Measurements from ENCODE around the gene FEM1C. TPM values are rescaled to one million over a fixed set of nuclear protein-coding genes. Genes with fewer than 3 reads are reported as not detected.

FEM1C gene
- total RNA-seq, 1 experiment from 2014 or later, result 20.5 TPM

DNA sequence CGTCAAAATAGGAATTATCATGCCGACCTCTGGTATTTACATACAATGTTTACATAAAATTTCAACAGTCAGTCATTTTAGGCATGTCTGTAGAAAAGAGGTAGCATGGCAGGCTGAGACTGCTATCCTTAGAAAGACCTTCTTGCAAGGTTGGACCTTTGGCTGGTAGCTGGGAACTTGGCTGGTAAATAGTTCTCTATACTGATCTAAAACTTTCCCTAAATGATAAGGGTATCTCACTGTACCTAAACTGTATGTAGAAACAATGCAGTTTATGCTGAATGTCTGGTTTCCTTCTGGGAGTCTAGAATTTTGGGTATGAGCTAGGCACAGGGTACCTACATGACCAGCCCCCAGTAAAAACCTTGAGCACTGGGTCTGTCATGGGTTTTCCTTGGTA lies 18.0 kb downstream of the FEM1C start:
- Histone ChIP-seq H3K27ac (no peak overlapping the region), H3K9me3 (replicated peaks) (no peaks in the 10 kb centered on the region), H3K36me3 (peaks cover 54% of the 10 kb centered on the region), H3K4me3 (no peak overlapping the region), H3K27me3 (replicated peaks) (no peaks in the 10 kb centered on the region), H3K4me1 (replicated peaks) (no peaks in the 10 kb centered on the region)
- no peak for DNase-seq (ENCODE audit: low read depth in 1 of 2, low spot score in 2 of 2)

DNA sequence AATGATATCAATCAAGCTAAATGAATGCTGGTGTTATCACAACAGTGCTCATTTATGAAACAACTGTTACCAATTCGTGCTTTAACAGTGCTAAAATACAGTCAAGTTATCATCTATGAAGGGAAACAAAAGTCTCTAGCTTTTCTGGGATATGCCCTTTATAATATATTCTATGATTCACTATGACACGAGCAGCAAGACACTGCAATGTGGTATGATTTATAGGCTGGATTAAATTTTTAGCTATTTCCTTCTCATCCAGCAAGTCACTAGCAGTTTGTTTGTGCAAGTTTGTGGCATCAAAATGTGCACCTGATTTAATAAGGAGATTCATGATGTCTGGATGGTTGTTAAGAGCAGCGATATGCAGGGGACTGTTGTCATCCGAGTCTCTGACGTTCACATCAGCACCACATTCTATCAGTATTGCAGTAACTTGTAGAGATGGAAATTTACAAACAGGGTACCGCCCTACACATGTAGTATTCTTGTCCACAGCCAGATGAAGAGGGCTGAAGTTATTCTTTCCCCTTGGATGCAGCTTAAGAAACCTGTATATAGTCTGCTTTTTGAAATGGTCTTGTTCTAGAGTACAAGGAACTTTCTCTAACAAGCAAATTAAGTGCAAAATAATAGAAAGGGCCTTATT lies 20.3 kb downstream of the FEM1C start:
- Histone ChIP-seq H3K36me3 (peaks cover 51% of the 10 kb centered on the region), H3K4me1 (replicated peaks) (no peaks in the 10 kb centered on the region), H3K27ac (no peak overlapping the region), H3K9me3 (replicated peaks) (no peaks in the 10 kb centered on the region), H3K4me3 (no peak overlapping the region), H3K27me3 (replicated peaks) (no peaks in the 10 kb centered on the region)
- no peak for DNase-seq (ENCODE audit: low read depth in 1 of 2, low spot score in 2 of 2)

DNA sequence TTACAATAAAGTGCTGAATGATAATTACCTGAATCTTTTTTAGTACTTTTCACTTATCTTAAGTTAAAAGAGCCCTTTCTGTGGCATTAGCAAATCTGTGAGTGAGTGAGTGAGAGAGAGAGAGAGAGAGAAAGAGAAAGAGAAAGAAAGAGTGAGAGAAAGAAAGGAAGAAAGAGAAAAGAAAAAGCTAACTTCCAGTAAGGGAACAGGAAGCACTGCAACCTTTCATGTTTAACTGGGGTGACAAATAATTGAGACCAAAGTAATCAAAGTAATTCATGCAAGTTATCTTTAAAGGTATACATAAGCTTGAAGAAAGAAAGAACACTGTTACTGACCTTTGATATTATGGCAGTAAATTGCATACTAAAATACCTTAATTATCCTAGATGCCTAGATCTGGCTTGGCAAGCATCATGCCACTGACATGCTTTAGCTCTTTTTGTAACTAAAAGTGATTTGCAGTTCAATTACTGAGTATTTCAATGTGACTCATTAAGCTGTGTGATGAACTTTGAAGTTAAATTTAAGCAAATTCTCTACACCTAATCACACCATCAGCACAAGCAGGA lies 21.7 kb downstream of the FEM1C start:
- no peak overlapping the region for H3K4me3 ChIP-seq
- peaks cover 46% of the 10 kb centered on the region for H3K36me3 ChIP-seq
- H3K27ac ChIP-seq, result no peak overlapping the region
- no peaks in the 10 kb centered on the region for H3K27me3 ChIP-seq (replicated peaks)
- H3K4me1 ChIP-seq (replicated peaks), result no peaks in the 10 kb centered on the region
- no peaks in the 10 kb centered on the region for H3K9me3 ChIP-seq (replicated peaks)
- no peak for DNase-seq (ENCODE audit: low read depth in 1 of 2, low spot score in 2 of 2)

DNA sequence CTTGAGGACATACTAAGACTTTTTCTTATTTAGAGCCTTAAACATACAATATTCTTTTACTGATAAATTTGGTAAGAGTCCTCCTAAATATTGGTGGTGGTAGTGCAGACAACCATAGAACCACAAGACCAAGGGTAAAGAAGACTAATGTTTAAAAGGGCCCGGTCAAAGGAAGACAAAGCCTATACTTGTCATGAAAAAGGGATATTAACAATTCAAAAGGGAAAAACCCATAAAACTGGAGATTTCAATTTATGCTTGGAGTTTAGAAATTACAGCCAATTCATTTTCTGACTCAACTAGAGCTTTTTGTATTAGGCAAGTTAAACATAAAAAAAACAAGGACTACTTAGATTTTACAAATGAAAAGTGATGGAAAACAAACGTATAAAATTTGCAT lies 24.4 kb downstream of the FEM1C start:
- Histone ChIP-seq H3K4me1 (replicated peaks) (peaks cover 6% of the 10 kb centered on the region), H3K36me3 (peaks cover 33% of the 10 kb centered on the region), H3K9me3 (replicated peaks) (no peaks in the 10 kb centered on the region), H3K27me3 (replicated peaks) (no peaks in the 10 kb centered on the region), H3K4me3 (no peak overlapping the region), H3K27ac (no peak overlapping the region)
- DNase-seq (ENCODE audit: low read depth in 1 of 2, low spot score in 2 of 2), result no peak

DNA sequence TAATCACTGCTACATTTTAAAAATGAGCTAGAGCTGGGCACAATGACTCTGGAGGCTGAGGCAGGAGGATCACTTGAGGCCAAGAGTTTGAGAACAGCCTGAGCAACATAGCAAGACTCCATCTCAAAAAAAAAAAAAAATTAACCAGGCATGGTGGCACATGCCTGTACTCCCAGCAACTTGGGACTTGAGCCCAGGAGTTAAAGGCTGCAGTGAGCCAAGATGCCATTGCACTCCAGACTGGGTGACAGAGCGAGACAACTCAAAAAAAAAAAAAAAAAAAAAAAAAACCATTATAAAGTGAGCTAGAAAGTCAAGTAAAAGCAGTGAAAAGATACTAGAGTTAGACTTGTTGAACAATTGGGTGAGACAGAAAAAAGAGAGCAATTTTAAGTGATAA lies 28.2 kb downstream of the FEM1C start:
- Histone ChIP-seq H3K9me3 (replicated peaks) (no peaks in the 10 kb centered on the region), H3K4me1 (replicated peaks) (peaks cover 25% of the 10 kb centered on the region), H3K27ac (no peak overlapping the region), H3K36me3 (peaks cover 4% of the 10 kb centered on the region; the same call in 1 of the 2 replicates), H3K27me3 (replicated peaks) (no peaks in the 10 kb centered on the region), H3K4me3 (no peak overlapping the region)
- DNase-seq (ENCODE audit: low read depth in 1 of 2, low spot score in 2 of 2), result no peak

DNA sequence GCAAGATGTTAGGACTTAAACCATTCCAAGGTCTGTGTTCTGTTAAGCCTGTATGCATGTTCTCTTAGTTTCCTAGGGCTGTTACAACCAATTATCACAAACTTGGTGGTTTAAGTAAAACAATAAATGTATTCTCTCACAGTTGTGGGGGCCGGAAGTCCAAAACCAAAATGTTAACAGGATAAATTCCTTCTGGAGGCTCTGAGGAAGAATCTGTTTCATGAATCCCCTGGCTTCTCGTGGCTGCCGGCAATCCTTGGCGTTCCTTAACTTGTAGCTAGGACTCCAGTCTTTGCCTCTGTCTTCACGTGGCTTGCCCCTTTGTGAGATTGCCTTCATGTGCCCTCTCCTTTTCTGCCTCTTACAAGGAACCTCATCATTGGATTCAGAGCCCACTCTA lies 30.4 kb downstream of the FEM1C start:
- peaks cover 25% of the 10 kb centered on the region for H3K4me1 ChIP-seq (replicated peaks)
- H3K36me3 ChIP-seq, result no peaks in the 10 kb centered on the region
- H3K27ac ChIP-seq, result peak overlapping the region; percentile 32
- H3K27me3 ChIP-seq (replicated peaks), result no peaks in the 10 kb centered on the region
- no peak overlapping the region for H3K4me3 ChIP-seq
- no peaks in the 10 kb centered on the region for H3K9me3 ChIP-seq (replicated peaks)
- peak; percentile 64 to 68 for DNase-seq (ENCODE audit: low read depth in 1 of 2, low spot score in 2 of 2)

DNA sequence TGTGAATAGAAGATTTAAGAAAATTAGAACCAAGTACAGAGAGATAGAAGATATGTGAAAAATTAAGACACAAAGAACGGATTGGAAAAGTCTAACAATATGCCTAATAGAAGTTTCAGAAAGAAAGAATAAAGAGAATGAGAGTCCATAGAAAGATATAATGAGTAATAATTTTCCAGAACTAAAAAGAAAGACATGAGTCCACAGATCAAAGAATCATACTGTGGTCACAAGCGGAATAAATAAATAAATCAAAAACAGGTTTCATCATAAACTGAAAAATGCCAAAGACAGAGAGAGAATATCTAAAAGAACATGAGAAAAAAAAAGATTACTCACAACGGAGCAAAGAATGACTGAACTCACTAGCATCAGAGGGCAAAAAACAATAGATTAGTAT lies 32.9 kb downstream of the FEM1C start:
- Histone ChIP-seq H3K4me3 (no peak overlapping the region), H3K27me3 (replicated peaks) (no peaks in the 10 kb centered on the region), H3K36me3 (no peaks in the 10 kb centered on the region), H3K9me3 (replicated peaks) (no peaks in the 10 kb centered on the region), H3K27ac (no peak overlapping the region), H3K4me1 (replicated peaks) (peaks cover 25% of the 10 kb centered on the region)
- no peak for DNase-seq (ENCODE audit: low read depth in 1 of 2, low spot score in 2 of 2)

DNA sequence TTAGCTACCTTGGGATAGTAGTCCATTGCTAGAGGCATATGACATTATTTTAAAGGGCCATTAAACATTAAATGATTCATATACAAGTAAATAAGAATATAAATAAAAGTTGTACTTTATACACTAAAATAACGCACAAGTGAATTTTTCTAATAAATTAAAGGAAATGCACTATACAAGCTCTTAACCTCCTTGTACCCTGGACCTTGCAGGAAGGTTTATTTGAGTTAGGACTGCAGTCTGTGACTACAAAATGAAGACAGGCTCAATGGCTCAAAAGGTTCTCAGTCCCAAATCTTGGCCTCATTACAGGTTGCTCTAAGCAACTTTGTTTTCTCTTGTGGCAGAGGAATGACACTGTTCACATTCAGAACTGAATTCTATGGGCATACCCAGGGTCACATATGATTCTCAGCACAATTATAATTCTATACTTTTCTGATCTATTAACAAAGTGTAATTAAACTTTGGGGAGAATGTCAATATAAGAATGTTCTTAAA lies 34.4 kb downstream of the FEM1C start:
- no peaks in the 10 kb centered on the region for H3K27me3 ChIP-seq (replicated peaks)
- no peaks in the 10 kb centered on the region for H3K9me3 ChIP-seq (replicated peaks)
- H3K36me3 ChIP-seq, result no peaks in the 10 kb centered on the region
- no peak for DNase-seq (ENCODE audit: low read depth in 1 of 2, low spot score in 2 of 2)
- H3K4me1 ChIP-seq (replicated peaks), result peaks cover 19% of the 10 kb centered on the region
- no peak overlapping the region for H3K27ac ChIP-seq
- H3K4me3 ChIP-seq, result no peak overlapping the region

DNA sequence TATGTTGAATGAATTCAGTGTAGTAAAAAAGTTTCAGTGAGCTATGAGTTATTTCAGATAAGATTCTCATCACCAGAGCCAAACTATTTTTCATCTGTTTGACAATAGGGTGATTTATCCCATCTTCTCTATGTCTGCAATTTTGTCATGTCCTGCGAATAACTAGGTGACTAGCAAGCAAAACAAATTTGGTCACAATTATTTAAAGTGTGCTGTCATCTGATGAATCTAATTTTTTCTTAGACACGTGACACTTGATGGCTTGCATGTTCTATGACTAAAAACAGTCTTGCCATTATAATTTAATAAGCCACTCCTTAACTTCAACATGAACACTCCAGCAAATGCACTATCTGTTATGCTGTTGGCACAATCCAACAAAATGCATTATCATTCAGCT lies 35.0 kb downstream of the FEM1C start:
- H3K27ac ChIP-seq, result no peak overlapping the region
- no peaks in the 10 kb centered on the region for H3K36me3 ChIP-seq
- no peak overlapping the region for H3K4me3 ChIP-seq
- H3K27me3 ChIP-seq (replicated peaks), result no peaks in the 10 kb centered on the region
- no peaks in the 10 kb centered on the region for H3K9me3 ChIP-seq (replicated peaks)
- no peak for DNase-seq (ENCODE audit: low read depth in 1 of 2, low spot score in 2 of 2)
- H3K4me1 ChIP-seq (replicated peaks), result peaks cover 12% of the 10 kb centered on the region

DNA sequence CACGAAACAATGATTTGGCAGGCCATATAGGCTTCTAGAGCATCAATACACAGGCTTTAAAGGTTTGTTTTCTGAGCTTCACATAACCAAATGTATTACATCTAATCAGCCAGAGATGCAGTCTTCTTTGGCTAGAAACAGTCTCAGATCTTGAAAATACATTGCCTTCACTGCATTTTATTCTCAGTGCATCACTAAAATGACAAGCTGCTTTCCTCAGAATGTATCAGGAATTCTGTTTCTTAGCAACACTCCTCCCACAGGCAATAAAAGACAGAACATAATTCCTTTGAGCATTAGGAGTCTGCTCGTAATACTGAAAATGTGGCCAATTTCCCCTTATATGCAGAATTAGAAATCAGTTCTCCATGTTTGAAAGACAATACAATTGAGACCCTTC lies 36.9 kb downstream of the FEM1C start:
- Histone ChIP-seq H3K36me3 (no peaks in the 10 kb centered on the region), H3K4me1 (replicated peaks) (no peaks in the 10 kb centered on the region), H3K4me3 (no peak overlapping the region), H3K27ac (no peak overlapping the region), H3K27me3 (replicated peaks) (no peaks in the 10 kb centered on the region), H3K9me3 (replicated peaks) (no peaks in the 10 kb centered on the region)
- no peak for DNase-seq (ENCODE audit: low read depth in 1 of 2, low spot score in 2 of 2)

DNA sequence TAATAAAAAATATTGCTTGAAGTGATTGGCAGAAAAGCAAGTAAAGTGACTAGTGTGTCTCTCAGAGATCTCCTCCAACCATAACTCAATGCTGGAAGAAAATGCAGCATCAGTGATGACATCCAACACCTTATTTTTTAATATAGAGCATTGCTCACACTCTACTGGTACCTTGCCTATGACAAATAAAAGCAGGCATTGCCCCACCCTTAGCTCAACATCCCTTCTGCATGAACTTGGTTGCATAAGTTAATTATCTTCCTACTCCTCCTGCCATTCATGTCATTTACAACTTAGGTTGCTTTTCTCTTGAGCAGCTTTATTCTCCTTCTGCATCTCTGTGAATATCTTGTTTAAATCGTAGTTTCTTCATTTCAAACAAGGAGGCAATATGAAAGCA lies 41.2 kb downstream of the FEM1C start:
- no peaks in the 10 kb centered on the region for H3K27me3 ChIP-seq (replicated peaks)
- no peak overlapping the region for H3K4me3 ChIP-seq
- no peaks in the 10 kb centered on the region for H3K36me3 ChIP-seq
- DNase-seq (ENCODE audit: low read depth in 1 of 2, low spot score in 2 of 2), result no peak
- H3K9me3 ChIP-seq (replicated peaks), result no peaks in the 10 kb centered on the region
- H3K27ac ChIP-seq, result no peak overlapping the region
- H3K4me1 ChIP-seq (replicated peaks), result no peaks in the 10 kb centered on the region

DNA sequence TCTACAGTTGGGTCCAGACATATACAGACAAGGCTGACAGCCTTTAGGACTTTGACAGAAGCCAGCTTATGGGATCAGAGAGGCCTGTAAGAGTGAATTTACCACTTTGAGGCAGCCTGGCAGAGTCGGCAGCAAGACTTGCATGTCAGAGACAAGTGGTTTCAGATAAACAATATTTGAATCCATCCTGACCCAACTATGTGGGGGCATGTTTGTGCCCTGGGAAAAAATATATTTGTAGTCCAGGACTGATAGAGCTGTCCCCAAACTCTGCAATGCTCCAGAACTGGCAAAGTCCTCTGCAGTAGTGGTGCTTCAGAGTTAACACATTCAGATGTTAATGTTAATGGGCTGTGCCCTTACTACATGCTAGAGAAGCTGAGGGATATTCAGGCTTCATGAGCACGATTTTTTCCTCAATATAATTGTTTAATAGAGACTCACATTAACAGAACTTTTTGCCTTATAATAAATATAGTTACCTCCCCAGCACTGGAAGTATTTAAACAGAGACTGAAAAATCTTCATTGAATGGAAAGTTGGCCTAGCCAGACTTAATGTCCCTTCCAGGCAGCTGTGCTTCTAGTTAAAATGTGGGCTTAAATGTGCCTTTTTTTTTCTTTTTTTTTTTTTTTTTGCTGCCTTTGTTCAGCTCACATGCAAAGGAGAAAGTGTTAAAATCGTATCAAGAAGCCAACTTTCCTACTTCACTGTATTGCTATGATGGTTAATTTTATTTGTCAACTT lies 42.9 kb downstream of the FEM1C start:
- no peaks in the 10 kb centered on the region for H3K27me3 ChIP-seq (replicated peaks)
- no peak for DNase-seq (ENCODE audit: low read depth in 1 of 2, low spot score in 2 of 2)
- no peaks in the 10 kb centered on the region for H3K9me3 ChIP-seq (replicated peaks)
- H3K4me1 ChIP-seq (replicated peaks), result no peaks in the 10 kb centered on the region
- no peak overlapping the region for H3K27ac ChIP-seq
- H3K36me3 ChIP-seq, result no peaks in the 10 kb centered on the region
- no peak overlapping the region for H3K4me3 ChIP-seq

DNA sequence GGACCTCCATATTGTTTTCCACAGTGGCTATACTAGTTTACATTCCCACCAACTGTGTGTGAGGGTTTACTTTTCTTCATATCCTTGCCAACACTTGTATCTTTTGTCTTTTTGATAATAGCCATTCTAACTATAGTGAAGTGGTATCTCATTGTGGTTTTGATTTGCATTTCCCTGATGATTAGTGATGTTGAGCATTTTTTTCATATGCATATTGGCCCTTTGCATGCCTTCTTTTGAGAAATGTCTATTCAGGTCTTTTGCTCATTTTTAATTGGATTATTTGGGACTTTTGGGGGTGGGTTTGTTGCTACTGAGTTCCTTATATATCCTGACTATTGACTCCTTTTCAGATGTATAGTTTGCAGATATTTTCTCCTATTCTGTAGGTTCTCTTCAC lies 44.4 kb downstream of the FEM1C start:
- DNase-seq (ENCODE audit: low read depth in 1 of 2, low spot score in 2 of 2), result no peak
- H3K27me3 ChIP-seq (replicated peaks), result no peaks in the 10 kb centered on the region
- H3K4me1 ChIP-seq (replicated peaks), result no peaks in the 10 kb centered on the region
- no peak overlapping the region for H3K27ac ChIP-seq
- H3K36me3 ChIP-seq, result no peaks in the 10 kb centered on the region
- H3K4me3 ChIP-seq, result no peak overlapping the region
- no peaks in the 10 kb centered on the region for H3K9me3 ChIP-seq (replicated peaks)

DNA sequence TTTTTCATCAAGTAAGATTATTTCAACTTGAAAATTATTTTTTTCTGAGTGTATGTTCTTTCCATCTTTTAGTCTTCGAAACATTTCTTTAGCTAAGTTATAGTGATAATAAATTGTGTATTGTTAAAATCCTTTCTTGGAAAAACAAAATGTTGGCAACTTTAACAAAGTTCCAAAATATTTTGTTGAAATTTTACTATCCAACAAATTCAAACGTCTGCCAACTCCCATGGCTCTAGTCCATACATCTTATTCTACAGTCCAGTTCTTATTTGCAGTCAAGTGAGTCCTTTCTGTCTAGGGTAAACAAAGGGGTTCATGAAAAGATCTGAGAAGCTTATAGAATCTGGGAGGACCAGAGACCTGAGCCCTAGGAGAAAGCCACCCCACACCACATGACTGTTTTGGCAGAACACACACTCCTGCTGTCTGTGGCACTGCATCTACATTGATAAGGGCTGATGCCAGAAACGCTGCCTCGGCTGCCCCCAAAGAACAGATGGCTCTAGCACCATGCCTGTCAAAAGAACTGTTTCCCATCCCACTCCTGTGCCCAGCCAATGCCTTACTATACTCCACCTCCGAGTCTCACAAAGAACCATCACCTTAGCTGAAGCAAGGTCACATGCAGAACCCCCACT lies 47.5 kb downstream of the FEM1C start:
- Histone ChIP-seq H3K4me1 (replicated peaks) (peaks cover 27% of the 10 kb centered on the region), H3K27ac (no peak overlapping the region), H3K9me3 (replicated peaks) (no peaks in the 10 kb centered on the region), H3K27me3 (replicated peaks) (no peaks in the 10 kb centered on the region), H3K36me3 (no peaks in the 10 kb centered on the region), H3K4me3 (no peak overlapping the region)
- DNase-seq (ENCODE audit: low read depth in 1 of 2, low spot score in 2 of 2), result no peak

Data from SJSA1 (cell line).